GM10248 (cell line): ENCODE results near the gene PSMB5.

Source experiments
- CTCF ChIA-PET: fragments of 300-600 bp; sonication (Branson Sonifier 250); formaldehyde crosslinking; extraction: SDS; loops from one replicate; lab custom pipeline; 2021; ENCODE audit warnings: antibody characterized with exemption; lab: Yijun Ruan, JAX
- POLR2A ChIA-PET: fragments of 350-650 bp; sonication (Branson Sonifier 250); formaldehyde crosslinking; extraction: SDS; loops from one replicate; lab custom pipeline; 2020; ENCODE audit warnings: antibody characterized with exemption; lab: Yijun Ruan, JAX
- DNase-seq: peaks from one replicate; pipeline ENCODE4 v3.0.0; 2012; ENCODE audit errors: extremely low spot score
- TF ChIP-seq, protein P1 (sequence below): IDR thresholded peaks from 2 replicates; pipeline ENCODE4 v1.5.1; 2012; ENCODE audit warnings: mild to moderate bottlenecking, low read depth; ENCODE audit errors: extremely low read depth, missing control alignments, control extremely low read depth

Gene PSMB5

DNA sequence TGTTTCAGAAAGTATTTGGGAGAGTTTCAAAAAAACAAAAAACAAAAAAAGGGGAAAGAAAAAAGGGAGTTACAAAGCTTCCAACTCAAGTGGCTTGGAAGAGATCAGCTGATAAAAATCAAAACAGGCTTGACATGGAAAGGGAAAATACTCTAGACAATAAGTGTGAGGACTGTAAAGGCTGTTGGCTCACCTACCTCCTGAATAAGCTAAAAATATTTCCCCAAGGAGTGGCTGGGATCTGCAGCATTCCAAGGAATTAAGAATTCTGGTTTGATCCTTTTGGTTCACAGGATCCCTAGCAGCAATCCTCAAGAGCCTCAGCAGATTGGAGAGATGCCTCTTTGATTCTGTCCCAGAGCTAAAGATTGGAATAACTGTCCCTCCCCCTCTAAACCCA is 41.2 kb downstream of the PSMB5 start:
- TF ChIP-seq, protein P1, sequence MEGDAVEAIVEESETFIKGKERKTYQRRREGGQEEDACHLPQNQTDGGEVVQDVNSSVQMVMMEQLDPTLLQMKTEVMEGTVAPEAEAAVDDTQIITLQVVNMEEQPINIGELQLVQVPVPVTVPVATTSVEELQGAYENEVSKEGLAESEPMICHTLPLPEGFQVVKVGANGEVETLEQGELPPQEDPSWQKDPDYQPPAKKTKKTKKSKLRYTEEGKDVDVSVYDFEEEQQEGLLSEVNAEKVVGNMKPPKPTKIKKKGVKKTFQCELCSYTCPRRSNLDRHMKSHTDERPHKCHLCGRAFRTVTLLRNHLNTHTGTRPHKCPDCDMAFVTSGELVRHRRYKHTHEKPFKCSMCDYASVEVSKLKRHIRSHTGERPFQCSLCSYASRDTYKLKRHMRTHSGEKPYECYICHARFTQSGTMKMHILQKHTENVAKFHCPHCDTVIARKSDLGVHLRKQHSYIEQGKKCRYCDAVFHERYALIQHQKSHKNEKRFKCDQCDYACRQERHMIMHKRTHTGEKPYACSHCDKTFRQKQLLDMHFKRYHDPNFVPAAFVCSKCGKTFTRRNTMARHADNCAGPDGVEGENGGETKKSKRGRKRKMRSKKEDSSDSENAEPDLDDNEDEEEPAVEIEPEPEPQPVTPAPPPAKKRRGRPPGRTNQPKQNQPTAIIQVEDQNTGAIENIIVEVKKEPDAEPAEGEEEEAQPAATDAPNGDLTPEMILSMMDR, result no peak
- POLR2A ChIA-PET, result no interaction called here
- DNase-seq, result no peak
- CTCF ChIA-PET, result interaction anchor here (0.9 to 18.9 kb wide), 10 partner anchors 9 to 116 kb away, joined by 3 to 834 read pairs (median 32); partner anchors contain the start of genes AJUBA, CDH24, HAUS4 and PRMT5

DNA sequence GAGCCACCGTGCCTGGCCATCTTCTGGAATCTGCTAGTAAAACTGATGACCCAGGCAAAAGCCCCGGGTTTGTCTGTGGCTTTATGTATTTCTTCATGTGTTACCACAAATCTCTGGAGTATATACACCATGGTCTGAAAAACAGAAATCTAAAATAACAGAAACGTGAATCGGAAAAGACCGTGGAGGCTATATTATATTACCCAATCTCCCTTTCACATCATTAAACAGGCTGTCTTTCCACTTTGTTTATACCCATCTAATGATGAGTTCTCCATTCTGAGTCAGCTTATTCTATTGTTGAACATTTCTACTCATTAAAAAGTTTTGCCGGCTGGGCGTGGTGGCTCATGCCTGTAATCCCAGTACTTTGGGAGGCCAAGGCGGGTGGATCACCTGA is 42.8 kb downstream of the PSMB5 start:
- TF ChIP-seq, protein P1, result no peak
- ChIA-PET CTCF (interaction anchor here (1.5 to 18.9 kb wide), 8 partner anchors 8 to 129 kb away, joined by 4 to 834 read pairs (median 49); partner anchors contain the start of genes AJUBA, CDH24 and PSMB11), POLR2A (no interaction called here)
- DNase-seq, result no peak

DNA sequence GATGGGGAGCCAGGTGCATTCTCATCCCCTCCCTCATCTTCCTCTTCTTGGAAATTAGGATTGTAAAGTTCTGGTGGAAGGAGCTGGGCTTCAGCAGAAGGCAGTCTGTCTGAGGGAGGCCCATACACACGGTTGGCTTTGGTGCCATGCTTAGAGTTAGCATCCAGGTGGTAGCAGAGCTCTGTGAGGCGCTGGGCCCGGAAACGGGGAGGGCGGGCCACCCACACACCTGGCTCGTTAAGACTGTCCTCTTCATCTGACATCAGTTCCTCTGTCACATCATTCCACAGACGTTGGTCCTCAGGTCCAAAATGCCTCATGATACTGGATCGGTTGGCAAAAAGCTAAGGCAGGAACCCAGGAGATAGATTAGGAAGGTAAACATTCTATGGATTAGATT is 47.4 kb downstream of the PSMB5 start:
- TF ChIP-seq, protein P1, result no peak
- no peak for DNase-seq
- ChIA-PET POLR2A (interaction anchor here (1.1 kb wide), 1 partner anchor 19 kb away, joined by 3 read pairs; no protein-coding TSS in a partner anchor), CTCF (interaction anchor here (1.0 to 18.9 kb wide), 30 partner anchors 9 to 427 kb away, joined by 3 to 834 read pairs (median 9); partner anchors contain the start of genes ACIN1, C14orf119, CDH24 and PRMT5)

DNA sequence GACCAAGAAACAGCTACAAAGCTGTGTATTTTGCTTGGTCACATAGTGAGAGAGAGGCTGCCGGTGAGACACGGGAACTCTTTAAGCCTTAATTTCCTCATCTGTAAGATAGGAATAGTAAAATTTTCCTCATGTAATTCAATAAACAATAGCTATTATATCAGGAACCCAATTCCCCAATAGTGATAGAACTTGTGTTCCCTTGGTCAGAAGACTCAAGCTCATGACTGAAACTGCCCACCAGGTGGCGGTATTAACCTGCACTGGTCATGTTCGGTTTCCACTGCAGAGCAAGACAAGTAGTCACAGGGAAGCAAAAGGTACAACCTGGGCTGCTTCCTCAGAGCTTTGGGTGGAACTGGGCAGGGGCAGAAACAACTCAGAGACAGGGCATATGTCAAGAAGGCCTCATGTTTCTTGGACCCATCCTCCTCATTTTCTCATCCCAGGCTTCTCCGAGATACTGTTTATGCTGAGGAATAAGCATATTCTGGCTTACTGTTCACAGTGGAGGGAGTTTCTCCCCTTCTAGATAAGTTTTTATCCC is 48.1 kb downstream of the PSMB5 start:
- CTCF ChIA-PET, result interaction anchor here (0.6 to 18.9 kb wide), 50 partner anchors 10 to 602 kb away, joined by 3 to 834 read pairs (median 5); partner anchors contain the start of genes ACIN1, C14orf119, CDH24 and HAUS4
- peak; percentile 85 for DNase-seq
- TF ChIP-seq, protein P1, result peak; percentile 93
- POLR2A ChIA-PET, result interaction anchor here (0.9 to 1.2 kb wide), 4 partner anchors 20 to 71 kb away, joined by 3 to 5 read pairs (median 3); partner anchors contain the start of gene HAUS4

DNA sequence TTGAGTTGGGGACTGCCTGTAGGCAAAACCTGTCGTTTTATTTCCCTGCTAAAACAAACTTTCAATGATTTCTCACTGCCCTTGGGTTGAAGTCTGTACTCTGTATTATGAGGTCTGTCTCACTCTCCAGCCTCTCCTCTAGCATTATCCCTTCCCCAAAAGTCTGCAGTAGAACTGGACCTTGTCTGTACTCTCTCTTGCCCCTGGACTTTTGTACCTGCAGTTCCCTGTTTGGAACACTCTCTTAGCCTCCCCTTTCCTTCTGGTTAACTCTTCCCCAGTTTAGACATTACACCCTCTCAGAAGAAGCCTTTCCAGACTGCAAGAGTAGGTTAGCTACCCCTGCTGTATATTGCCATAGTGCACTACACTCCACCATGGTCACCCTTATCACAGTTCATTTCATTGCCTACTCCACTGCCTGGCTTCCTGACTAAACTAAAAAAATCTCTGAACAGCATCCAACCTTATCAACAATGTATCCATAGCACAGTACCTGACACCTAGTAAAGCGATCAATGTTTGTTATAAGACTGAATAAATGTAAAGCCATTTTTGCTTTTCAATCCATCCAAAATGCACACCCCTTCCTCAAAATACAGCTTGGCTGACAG is 48.7 kb downstream of the PSMB5 start:
- ChIA-PET CTCF (interaction anchor here (0.6 to 18.9 kb wide), 49 partner anchors 11 to 601 kb away, joined by 3 to 834 read pairs (median 5); partner anchors contain the start of genes ACIN1, C14orf119, CDH24 and HAUS4), POLR2A (interaction anchor here (0.6 to 1.2 kb wide), 4 partner anchors 29 to 202 kb away, joined by 3 to 5 read pairs (median 3); partner anchors contain the start of gene HAUS4)
- TF ChIP-seq, protein P1, result no peak
- no peak for DNase-seq

DNA sequence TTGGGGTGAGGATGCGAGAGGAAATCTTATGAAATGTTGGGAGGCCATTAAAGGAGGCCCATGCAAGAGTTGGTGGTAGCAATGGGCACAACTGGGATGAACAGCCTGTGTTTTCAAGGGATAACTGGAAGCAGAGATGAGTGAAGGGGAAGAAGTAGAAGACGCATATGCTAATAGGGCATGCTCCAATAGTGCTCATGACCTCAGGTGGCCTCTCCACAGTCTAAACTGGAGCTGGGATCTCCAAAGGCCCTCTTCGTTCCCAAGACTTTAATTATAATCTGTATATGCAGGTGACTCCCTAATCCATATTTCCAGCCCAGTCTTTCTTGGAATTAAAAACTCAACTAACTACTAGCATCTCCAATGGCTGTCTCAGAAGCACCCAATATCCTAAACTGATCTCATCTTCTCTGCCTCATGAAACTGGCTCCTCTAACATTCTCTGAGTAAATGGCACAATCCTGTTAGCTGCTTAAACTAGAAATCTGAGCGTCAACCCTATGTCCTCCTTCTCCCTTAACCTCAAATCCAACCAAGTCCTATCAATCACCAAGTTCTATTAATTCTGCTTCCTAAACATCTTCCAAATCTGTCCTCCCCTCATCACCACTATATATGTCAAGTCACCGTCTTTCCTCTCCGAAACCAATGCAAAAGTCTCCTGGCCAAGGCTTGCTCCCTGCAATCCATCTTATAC is 49.6 kb downstream of the PSMB5 start:
- no peak for DNase-seq
- TF ChIP-seq, protein P1, result no peak
- ChIA-PET CTCF (interaction anchor here (1.0 to 18.9 kb wide), 19 partner anchors 12 to 415 kb away, joined by 3 to 834 read pairs (median 19); partner anchors contain the start of genes CDH24, HAUS4 and PRMT5), POLR2A (interaction anchor here (0.5 to 0.6 kb wide), 2 partner anchors 8 to 203 kb away, joined by 3 read pairs; no protein-coding TSS in a partner anchor)
